Activated CD4-positive, alpha-beta T cell treated with anti-CD3 and anti-CD28 coated beads, Interleukin-2, amount 50 U/mL, for 16 hours (primary cell): ENCODE data around the gene FBXL13.
A peak's percentile ranks its signal among the peaks of the same experiment; 100 is the strongest.
"Not testable (repeated sequence)": the region's sequence is repeated elsewhere in the genome, so short reads cannot be mapped to it uniquely, and the experiment has no call there.

Source experiments
- DNase-seq: peaks from one replicate; pipeline ENCODE4 v3.0.0-alpha.2; 2020

Gene FBXL13

GRCh38 chr7:103074519-103075336 is at the start of gene FBXL13, which contains the start of gene ARMC10:
FBXL13 (minus strand) TSS chr7:103074796.
ARMC10 (plus strand) TSS chr7:103075140; CDS start chr7:103075273, 133 bp downstream.
- peak; percentile 89 for DNase-seq

GRCh38 chr7:103123529-103123928 is 48.9 kb upstream of the FBXL13 start:
- no peak for DNase-seq

- DNase-seq = no peak
These were observed 47.0 kb upstream of the FBXL13 start for GRCh38 chr7:103121641-103122040.

- no peak for DNase-seq
These were observed 45.8 kb upstream of the FBXL13 start for GRCh38 chr7:103120362-103120761.

GRCh38 chr7:103119791-103120291 is 45.2 kb upstream of the FBXL13 start:
- no peak for DNase-seq

GRCh38 chr7:103117465-103117864 is 42.9 kb upstream of the FBXL13 start:
- no peak for DNase-seq

- no peak for DNase-seq
These were observed 42.4 kb upstream of the FBXL13 start for GRCh38 chr7:103116991-103117390.

GRCh38 chr7:103116511-103116910 is 41.9 kb upstream of the FBXL13 start:
- no peak for DNase-seq

GRCh38 chr7:103115771-103116170 is 41.2 kb upstream of the FBXL13 start:
- DNase-seq = no peak

GRCh38 chr7:103114576-103115008 is 40.0 kb upstream of the FBXL13 start:
- no peak for DNase-seq

- no peak for DNase-seq
These were observed 38.6 kb upstream of the FBXL13 start for GRCh38 chr7:103113164-103113563.

GRCh38 chr7:103106703-103107070 is 32.1 kb upstream of the FBXL13 start:
- not testable (repeated sequence) for DNase-seq

GRCh38 chr7:103106005-103106702 is 31.6 kb upstream of the FBXL13 start:
- no peak for DNase-seq

GRCh38 chr7:103101543-103101942 is 26.9 kb upstream of the FBXL13 start:
- DNase-seq = no peak

GRCh38 chr7:103100348-103100747 is 25.8 kb upstream of the FBXL13 start:
- DNase-seq = no peak

- no peak for DNase-seq
These were observed 22.4 kb upstream of the FBXL13 start for GRCh38 chr7:103097041-103097440.

GRCh38 chr7:103095558-103095957 is 21.0 kb upstream of the FBXL13 start:
- DNase-seq = not testable (repeated sequence)

- DNase-seq = no peak
These were observed 19.5 kb upstream of the FBXL13 start for GRCh38 chr7:103094102-103094501.

- no peak for DNase-seq
These were observed 18.8 kb upstream of the FBXL13 start for GRCh38 chr7:103093429-103093828.

- not testable (repeated sequence) for DNase-seq
These were observed 17.7 kb upstream of the FBXL13 start for GRCh38 chr7:103092321-103092720.

GRCh38 chr7:103083210-103083609 is 8.6 kb upstream of the FBXL13 start:
- DNase-seq = no peak

GRCh38 chr7:103082497-103082896 is 7.9 kb upstream of the FBXL13 start:
- DNase-seq = no peak

- DNase-seq = no peak
These were observed 6.3 kb upstream of the FBXL13 start for GRCh38 chr7:103080923-103081322.

- DNase-seq = no peak
These were observed 5.2 kb upstream of the FBXL13 start for GRCh38 chr7:103079836-103080235.
